Measurements from ENCODE around the gene MAN1C1.

MAN1C1 gene

DNA sequence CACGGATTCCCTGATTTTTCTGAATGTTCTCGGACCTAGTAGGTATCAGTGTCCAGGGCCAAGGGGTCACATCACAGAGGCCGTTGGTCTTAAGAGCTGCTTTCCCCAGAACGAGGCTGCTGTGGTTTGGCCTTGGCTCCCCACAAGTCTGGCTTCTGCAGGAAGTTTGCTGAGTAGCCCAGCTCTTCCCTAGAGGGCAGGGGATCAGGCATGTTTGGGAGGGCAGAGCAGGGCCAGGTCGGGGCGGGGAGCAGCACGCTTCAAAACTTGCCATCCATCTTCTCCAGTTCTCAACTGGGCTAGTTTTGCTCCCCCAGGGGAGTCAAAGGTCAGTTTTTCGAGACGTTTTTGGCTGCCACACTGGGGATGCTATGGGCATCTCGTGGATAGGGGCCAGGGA is 37.0 kb downstream of the MAN1C1 start:
- Mint-ChIP-seq H3K36me3 (ENCODE audit: low read depth) (no peaks in the 10 kb centered on the region), H3K4me3 (no peak overlapping the region), H3K9me3 (no peaks in the 10 kb centered on the region), H3K4me1 (peaks cover 50% of the 10 kb centered on the region), H3K27ac (no peak overlapping the region), H3K27me3 (ENCODE audit: low read depth) (peaks cover 5% of the 10 kb centered on the region)
- TF ChIP-seq CTCF (IDR thresholded peaks at IDR 0.05; ENCODE audit: unreplicated experiment in 3 of 3), result no peak

- H3K4me1 Mint-ChIP-seq, result peaks cover 56% of the 10 kb centered on the region
- H3K4me3 Mint-ChIP-seq, result no peak overlapping the region
- peak overlapping the region in 1 of 3 experiments; percentile 46 for H3K27ac Mint-ChIP-seq
- no peaks in the 10 kb centered on the region for H3K9me3 Mint-ChIP-seq
- H3K36me3 Mint-ChIP-seq (ENCODE audit: low read depth), result no peaks in the 10 kb centered on the region
- no peak for TF ChIP-seq CTCF (IDR thresholded peaks at IDR 0.05; ENCODE audit: unreplicated experiment in 3 of 3)
- peaks cover 5% of the 10 kb centered on the region for H3K27me3 Mint-ChIP-seq (ENCODE audit: low read depth)
These were observed 37.6 kb downstream of the MAN1C1 start for GRCh38 chr1:25654109-25654660.

GRCh38 chr1:25657121-25657882 is 40.7 kb downstream of the MAN1C1 start:
- H3K27ac Mint-ChIP-seq, result peak overlapping the region in 2 of 3 experiments; percentile 41 to 60
- no peak for TF ChIP-seq CTCF (IDR thresholded peaks at IDR 0.05; ENCODE audit: unreplicated experiment in 3 of 3)
- H3K4me1 Mint-ChIP-seq, result peaks cover 59% of the 10 kb centered on the region
- H3K4me3 Mint-ChIP-seq, result no peak overlapping the region
- H3K36me3 Mint-ChIP-seq (ENCODE audit: low read depth), result no peaks in the 10 kb centered on the region
- no peaks in the 10 kb centered on the region for H3K27me3 Mint-ChIP-seq (ENCODE audit: low read depth)
- no peaks in the 10 kb centered on the region for H3K9me3 Mint-ChIP-seq

DNA sequence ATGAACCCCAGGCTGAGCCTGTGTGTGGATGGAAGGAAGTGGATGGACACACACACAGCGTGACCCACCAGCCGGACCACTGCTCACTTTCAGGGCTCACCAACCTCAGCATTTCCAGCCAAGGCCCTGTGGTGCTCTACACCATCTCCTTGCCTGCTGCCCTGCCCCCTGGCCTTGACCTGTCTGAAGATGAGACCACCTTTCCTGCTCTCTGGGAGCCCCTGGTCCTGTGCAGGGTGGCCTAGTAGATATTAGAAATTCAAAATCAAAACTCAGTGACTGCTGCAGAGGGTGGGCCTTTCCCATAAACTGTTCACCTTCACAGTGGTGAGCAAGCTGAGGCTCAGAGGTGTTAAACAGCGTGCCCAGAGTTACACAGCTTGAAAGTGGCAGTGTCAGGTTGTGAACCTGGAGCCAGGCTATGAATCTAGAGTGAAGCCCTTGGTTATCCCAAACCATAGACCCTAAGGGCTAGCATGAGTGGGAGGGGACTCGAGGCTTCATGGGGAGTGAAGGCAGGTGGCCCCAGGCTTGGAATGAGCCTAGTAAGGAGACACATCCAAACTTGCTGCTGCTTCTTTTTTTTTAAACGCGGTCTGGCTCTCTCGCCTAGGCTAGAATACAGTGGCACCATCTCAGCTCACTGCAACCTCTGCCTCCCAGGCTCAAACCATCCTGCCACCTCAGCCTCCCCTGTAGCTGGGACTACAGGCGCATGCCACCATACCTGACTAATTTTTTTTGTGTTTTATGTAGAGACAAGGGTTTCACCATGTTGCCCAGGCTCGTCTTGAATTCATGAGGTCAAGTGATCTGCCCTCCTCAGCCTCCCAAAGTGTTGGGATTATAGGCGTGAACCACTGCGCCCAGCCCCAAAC is 41.5 kb downstream of the MAN1C1 start:
- TF ChIP-seq CTCF (IDR thresholded peaks at IDR 0.05; ENCODE audit: unreplicated experiment in 3 of 3), result no peak
- H3K27me3 Mint-ChIP-seq (ENCODE audit: low read depth), result no peaks in the 10 kb centered on the region
- H3K27ac Mint-ChIP-seq, result peak overlapping the region; percentile 41 to 60 (median 42)
- no peaks in the 10 kb centered on the region for H3K36me3 Mint-ChIP-seq (ENCODE audit: low read depth)
- H3K9me3 Mint-ChIP-seq, result no peaks in the 10 kb centered on the region
- H3K4me1 Mint-ChIP-seq, result peaks cover 59% of the 10 kb centered on the region
- H3K4me3 Mint-ChIP-seq, result no peak overlapping the region

DNA sequence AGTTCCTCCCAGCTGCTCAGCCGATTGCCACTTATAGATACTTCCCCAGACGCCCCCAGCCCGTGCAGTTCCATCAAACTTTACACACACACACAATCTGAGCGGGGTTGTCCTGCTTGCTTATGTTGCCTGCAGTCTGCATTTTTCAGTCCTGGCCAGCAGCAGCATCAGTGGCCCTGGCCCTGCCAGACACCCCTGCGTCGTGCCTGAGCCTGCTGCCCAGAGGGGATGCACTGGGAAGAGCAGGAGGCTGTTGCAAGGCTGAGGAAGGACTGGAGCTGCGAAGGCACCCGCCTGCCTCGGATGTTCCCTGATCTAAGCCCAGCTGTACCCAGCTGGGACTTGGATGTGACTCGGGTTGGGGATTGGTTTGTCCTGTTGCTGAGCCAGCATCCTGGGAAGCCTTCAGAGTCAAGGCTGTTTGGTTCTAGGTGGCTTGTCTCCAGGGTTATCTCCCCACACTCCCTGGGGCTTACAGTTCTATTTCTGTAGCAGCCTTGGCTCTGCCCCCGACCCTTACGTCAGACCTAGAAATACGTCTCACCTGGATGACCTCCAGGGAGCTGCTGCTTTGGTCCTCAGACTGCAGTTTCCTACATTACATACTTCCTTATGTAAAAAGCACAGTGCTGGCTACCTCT is 42.3 kb downstream of the MAN1C1 start:
- peaks cover 6% of the 10 kb centered on the region for H3K27me3 Mint-ChIP-seq (ENCODE audit: low read depth)
- H3K9me3 Mint-ChIP-seq, result no peaks in the 10 kb centered on the region
- no peak overlapping the region for H3K4me3 Mint-ChIP-seq
- H3K27ac Mint-ChIP-seq, result peak overlapping the region in 2 of 3 experiments; percentile 42 to 43
- H3K36me3 Mint-ChIP-seq (ENCODE audit: low read depth), result no peaks in the 10 kb centered on the region
- H3K4me1 Mint-ChIP-seq, result peaks cover 60% of the 10 kb centered on the region
- no peak for TF ChIP-seq CTCF (IDR thresholded peaks at IDR 0.05; ENCODE audit: unreplicated experiment in 3 of 3)

Data from nephron (organoid).